Gastrocnemius medialis (tissue), 4 donors: ENCODE measurements around the gene SPTBN5.

Experiments used
- CTCF ChIP-seq, 5 experiments: fragments of 450-650 bp in 3 of 5; fragments of 200-600 bp in 2 of 5; sonication (generic) in 2 of 5; IDR thresholded peaks in 4 of 5; conservative IDR thresholded peaks in 1 of 5; 1 replicate in 4 of 5; 2 replicates in 1 of 5; pipeline ENCODE4 v1.5.1; 2016 to 2019; ENCODE audit warnings: antibody characterized with exemption in 5 of 5, mild to moderate bottlenecking in 3 of 5, moderate library complexity in 3 of 5
- POLR2A ChIP-seq, 2 donors: fragments of 450-650 bp; IDR thresholded peaks; one replicate each; pipeline ENCODE4 v1.6.1; 2017; ENCODE audit warnings: antibody characterized with exemption in 2 of 2, mild to moderate bottlenecking in 2 of 2, moderate library complexity in 2 of 2

DNA sequence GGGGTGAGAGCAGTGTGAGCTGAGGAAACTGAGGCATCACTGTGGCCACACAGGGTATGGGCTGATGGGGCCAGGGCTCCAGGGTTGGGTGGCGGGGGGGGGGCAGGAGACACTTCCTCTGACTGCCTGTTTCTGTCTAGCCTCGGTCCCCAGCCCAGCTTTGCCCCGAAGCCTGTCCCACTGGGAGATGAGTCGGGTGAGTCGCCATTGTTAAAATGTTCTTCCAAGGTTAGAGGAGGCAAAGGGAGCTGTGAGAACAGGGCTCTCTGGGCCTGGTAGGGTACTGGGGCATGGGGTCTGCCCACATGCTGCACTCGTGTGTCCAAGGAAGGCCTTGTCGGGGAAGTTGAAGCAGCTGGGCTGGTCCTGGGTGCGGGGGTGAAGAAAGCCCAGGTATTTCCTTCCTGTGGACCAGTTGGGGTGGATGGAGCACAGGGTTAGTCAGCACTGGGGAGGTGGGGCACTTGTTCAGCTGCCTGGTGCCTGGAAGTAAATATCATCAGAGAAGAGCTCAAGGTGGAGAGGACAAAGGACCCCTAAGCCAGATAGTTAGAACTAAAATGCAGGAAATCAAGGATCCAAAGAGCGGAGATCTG lies 74.3 kb downstream of the SPTBN5 start:
- no peak for TF ChIP-seq POLR2A (IDR thresholded peaks at IDR 0.05)
- no peak for TF ChIP-seq CTCF (IDR thresholded peaks at IDR 0.05 in 4 of 5, conservative IDR thresholded peaks at IDR 0.05 in 1 of 5)
